ENCODE measurements around the gene SEC11C.

SEC11C gene

DNA sequence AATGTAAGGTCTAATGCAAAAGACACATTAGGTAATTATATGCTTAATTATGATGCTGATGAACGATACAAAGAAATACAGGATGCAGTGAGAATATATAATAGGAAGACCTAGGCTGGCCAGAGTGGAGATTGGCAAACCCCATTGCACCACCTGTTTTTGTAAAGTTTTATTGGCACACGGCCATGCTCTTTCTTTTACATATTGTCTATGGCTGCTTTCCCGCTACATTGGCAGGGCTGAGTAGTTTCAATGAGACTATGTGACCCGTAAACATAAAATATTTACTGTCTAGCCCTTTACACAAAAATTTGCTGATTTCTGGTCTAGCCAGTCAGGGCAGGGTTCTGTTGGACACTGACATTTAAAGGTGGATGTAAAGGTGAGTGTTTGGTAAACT, 5.4 kb downstream of the SEC11C start:
- DNase-seq: no peak

DNA sequence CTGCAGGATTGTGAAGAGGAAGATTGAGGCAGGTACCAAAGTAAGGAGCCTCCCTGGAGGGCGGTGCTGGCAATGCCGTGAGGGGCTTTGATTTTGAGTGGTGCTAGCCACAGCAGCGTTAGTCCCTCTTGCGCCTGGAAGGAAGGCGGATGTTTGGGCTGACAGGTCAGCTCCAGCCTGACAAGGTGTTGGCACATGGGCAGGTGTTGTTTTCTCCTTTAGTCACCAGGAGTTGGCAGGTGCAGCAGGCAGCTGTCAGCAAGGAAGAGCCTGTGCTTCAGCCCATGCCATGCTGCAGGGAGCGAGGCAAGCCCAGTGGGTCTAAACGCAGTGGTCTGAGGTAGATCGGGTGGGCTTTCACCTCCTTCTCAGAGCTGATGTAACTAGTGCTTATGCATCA, 8.5 kb downstream of the SEC11C start:
- no peak for DNase-seq

DNA sequence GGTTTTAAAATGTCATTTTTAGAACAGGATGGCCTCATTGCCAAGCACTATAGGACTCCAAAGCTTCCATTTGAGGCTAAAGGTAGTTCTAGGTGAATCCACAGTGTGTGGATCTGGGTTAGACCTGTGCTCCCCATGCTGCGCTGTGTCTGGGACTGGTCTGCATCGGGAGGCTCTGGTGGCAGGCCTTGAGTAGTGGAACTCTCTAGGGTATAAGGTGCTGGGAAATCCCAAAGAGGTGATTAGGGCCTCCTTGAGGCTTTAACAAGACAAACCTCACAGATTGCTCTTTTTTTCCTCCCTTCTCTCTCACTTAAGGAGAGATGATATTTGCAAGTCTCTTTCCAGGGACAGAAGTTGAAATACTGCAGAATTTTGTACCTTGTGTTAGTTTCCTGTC, 9.3 kb downstream of the SEC11C start:
- DNase-seq: no peak

DNA sequence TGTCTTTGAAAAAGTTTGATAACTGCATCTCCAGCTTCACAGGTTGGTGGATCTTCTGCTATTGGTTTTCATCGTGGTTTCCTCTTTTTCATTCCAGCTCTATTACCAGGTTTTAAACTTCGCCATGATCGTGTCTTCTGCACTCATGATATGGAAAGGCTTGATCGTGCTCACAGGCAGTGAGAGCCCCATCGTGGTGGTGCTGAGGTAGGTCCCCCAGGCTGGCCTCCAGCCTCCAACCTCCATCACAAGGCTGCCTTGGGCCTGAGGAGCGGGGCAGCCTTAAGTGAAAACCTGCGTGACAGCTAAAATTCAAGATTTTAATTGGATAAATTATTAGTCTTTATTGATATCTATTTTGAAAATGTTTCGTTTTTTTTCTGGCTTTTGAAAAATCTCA, 9.7 kb downstream of the SEC11C start:
- no peak for DNase-seq

DNA sequence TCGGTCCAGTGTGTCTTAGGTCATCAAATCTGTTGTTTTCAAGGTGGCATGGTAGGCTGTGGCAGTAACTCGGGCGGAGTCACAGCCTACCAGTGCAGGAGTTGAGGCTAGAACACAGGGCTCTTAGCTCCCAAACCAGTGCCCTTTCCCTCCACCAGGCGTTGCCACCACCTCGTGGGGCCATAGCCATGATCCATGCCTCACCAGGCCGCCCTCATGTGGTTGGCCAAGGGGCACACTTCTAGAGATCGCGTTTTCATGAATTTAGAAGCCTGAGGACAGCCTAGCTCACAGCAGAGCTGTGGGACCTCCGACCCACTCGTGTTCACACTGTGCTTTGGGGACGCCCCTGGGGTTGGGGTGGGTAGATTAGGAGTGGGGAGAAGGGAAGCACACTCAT, 10.6 kb downstream of the SEC11C start:
- no peak for DNase-seq

DNA sequence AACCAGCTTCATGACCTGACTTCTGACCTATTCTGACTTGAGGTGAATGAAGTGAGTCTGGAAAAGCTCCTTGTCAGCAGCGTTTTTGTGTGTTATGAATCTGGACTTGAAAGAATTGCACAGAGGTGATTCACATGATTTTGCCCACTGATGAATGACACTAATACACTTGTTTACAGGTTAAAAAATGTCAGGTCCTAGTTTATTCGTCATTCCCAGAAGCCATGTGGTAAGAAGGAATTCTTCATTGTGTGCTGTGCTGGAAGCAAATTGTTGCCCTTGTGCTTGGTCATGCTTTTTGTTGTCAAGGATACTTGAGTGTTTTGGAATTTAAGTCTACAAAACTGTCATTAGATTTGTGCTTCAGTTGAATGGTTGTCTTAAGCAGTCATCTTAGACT, 15.5 kb downstream of the SEC11C start:
- DNase-seq: no peak

DNA sequence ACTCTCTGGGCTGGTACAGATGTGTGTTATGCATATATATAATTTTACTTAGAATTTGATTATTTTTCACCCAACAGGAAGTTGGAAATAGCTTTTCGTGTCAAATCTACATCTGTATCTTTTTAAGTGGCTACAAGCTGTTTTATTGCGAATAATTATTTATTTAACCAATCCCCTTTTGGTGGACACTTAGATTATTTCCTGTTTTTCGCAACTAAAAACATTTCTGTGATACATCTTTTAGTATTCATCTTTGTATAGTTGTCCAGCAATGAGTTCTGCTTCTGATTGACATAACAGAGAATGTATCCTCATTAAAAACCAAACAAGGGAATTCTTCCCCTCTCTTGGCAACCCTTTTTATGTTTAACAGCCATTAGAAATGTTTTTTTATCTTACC, 16.6 kb downstream of the SEC11C start:
- DNase-seq: no peak

DNA sequence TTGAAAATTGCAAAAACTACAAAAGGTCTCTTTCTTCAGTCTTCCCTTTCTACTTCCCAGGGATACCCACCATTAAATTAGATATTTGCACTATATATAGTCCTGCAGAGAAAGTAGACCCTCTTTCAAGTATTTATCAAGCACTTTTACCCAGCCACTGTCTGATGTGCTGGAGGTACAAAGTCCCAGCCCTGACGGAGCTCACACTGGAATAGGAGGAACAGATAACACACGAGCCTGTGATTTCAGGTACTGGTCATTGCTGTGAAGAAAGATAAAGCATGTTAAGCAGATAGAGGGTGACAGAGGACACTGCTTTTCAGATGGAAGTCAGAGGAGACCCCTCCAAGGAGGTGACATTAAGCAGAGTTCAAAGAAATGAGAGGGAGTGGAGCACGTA, 19.6 kb downstream of the SEC11C start:
- no peak for DNase-seq

DNA sequence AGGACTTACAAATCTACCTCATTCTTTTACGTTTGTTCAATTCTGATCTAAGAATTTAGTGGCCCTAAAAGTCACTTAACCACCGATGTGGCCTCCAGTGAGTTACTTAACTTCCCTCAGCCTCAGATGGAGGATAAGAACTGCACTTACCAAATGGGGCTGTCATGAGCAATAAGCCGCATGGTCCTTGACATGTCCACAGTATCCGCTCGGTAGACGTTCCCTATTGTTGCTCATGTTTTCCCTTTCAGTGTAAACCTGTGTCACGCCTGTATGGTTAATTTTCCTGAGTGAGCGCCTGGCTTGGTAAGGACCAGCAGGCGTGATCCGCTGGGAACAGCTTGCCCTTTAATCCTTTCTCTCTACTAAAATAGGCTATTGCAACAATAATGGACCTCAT, 20.3 kb downstream of the SEC11C start:
- no peak for DNase-seq

DNA sequence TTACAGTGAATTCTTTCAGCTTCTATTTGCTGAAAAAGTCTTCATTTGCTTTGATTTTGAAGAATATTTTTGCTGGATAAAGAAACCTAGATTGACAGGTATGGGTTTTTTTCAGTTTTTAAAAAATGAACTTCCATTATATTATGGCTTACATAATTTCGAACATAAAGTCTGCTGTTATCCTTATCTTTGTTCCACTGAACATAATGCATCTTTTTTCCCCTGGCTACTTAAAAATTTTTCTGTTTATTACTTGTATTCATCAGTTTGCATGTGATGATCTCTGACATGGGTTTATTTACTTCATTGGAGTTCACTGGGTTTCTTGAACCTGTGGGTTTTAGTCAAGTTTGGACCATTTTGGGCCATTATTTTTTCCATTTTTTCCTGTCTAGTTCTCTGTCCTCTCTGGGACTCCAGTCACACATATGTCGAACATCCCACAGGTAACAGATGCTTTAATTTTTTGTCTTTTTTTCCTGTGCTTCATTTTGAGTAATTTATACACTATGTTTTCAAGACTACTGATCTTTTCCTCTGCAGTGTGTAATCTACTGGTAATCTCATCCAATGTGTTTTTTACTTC, 33.1 kb downstream of the SEC11C start:
- DNase-seq: no peak

DNA sequence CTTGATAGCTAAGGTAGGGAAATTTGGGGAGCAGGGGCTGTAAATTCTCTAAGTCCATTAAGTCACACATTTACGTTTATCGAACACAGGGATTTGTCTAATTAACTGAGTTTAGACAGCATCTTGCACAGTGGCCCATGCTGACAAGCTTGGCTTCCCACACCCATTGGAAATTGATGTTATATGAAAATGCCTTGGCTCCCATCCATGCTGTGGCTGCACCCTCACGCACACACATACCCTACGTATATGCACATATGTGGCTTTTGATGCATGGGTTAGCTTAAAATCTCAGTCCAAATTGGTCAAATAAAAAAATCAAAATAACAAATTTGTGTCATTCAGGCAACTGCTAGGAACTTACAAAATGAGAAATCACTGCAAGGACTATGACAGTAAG, 37.8 kb downstream of the SEC11C start:
- no peak for DNase-seq

DNA sequence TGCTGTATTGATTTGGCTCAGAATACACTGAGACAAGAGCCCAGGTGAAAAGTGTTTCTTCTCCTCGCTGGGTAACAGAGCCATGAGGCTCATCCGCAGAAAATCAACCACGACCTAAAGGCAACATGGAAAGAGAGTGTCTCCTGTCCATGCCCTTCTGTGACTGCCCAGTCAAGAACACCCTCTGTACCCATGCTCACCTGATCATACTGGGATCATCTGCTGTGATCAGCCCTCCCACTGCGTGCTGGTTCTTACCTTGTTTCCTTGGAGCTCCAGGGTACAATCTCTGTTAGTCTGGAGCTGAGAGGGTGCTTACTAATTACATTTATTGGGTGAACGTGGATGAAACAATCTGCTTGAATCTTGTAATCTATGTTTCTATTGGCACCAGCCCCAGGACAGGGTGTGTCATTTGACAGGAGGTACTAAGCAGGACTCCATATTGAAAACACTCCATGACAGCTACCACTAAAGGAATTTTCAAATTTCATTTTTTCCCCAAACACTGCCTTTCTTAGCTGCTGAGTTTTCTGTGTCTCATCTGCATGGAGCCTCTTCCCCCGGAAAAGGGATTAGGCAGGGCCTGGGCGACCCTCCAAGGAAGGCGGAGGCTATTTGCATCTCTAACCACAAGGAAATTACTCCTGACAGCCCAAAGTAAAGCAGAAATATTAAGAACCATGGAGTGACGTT, 40.6 kb downstream of the SEC11C start:
- DNase-seq: no peak

DNA sequence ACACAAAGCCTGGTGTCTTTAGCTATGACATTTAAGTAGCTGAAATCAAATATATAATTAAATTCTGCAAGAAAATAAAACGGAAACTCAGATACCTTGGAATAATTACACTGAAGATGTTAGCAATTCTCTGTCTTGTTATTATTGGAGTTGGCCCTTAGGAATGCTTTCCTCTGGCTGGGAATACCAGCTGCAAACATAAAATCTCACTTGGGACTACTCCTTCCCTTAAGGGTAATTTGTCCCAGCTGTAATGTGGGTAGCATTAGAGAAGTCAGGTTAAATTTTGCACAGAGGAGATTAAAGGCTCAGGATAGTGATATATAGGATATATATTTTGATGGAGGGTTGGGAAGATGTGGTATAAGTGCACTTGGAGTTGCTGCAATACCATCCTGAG, 43.0 kb downstream of the SEC11C start:
- no peak for DNase-seq

DNA sequence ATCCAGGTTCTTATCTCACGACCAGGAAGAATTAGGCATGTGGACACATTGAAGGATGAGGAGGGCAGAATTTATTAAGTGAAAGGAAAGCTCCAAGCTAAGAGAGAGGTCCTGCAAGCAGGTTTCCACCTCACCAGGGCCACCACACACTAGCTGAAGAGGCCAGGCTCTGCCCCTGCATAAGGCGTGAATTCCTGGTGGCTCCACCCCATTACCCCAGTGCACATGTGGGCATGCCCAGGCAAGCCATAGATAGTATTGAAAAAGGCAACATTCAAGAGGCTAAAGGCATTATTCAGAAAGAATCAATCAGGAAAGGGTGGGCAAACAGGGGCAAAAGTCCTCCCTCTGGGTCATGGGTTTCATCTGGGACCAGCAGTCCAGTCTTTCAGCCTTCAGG, 49.3 kb downstream of the SEC11C start:
- DNase-seq: no peak

DNA sequence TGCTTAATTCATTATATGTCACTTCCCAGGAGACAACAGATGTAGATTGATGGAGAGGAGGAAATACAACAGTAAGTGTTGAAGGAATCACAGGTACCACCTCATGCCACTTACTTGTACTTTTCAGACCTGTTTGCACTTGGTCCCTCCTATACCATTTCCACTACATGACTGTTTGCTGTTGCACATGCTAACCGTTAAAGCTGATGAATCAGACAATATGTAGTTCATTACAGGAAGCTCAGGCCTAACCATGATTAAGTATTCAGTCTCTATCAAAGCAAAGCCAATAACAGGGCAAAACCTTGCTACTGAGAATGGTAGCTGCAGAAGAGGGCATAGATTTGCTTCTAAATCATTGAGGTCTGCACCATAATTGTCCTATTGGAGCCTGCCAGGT, 50.1 kb downstream of the SEC11C start:
- DNase-seq: no peak

DNA sequence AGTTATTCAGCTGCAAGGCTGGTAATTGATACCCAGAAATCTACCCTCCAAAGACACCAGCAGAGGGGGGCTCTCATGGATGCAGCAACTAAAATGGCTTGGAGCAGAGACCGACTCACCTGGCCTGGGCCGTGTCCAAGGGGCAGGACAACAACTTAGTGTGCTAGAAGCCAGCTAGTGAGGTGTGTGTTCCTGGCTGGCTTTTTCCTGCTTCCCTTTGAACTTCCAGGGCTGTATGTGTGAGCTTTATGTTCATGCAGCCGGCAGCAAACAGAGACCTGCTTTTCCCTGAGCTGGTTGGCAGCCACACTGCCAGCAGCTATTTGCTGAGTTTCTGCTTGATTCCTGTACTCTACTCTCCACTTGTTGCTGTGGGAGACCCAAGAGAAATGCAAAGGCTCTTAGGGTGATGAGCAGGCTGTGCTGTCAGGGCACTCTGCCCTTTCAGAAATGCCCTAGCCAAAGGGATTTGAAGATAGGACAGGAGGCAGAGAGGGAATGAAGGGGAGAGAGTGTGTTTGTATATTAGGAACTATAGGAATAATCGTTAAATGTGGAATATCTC, 56.6 kb downstream of the SEC11C start:
- no peak for DNase-seq

DNA sequence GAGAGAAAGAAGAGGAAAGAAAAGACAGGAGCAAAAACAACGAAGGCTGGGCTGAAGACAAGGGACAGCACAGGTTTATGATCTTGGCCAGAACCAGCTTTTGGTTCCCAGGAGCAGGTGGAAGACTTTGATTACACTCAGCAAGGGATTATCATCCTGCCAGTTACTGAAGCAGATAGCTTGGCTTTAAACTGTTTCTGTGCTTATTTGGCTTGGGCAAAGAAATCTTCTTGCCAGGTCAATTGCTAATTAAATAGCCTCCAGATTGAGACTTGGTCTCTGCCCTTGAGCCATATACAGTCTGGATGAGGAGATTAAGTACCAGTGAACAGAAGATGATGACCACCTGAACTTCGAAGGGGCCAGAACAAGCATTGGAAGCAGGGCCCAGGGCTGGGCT, 58.0 kb downstream of the SEC11C start:
- DNase-seq: no peak

DNA sequence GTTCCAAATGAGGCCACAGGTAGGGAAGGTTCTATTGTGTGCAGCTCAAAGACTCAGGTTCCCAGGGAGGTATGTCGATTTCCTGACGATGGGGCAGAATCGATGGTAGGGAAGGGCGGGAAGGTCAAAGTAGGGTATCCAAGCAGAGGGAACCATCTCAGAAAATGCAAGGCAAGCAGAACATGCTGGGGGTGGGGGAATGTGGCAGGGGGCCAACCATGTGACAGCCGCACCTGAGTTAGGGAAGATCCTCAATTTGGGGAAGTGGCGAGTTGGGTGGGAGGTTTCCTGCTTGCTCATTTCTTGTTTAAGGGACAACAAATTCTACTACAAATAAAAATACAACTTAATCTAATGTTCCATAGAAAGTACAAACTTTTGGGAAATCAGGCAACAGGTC, 58.5 kb downstream of the SEC11C start:
- DNase-seq: no peak

DNA sequence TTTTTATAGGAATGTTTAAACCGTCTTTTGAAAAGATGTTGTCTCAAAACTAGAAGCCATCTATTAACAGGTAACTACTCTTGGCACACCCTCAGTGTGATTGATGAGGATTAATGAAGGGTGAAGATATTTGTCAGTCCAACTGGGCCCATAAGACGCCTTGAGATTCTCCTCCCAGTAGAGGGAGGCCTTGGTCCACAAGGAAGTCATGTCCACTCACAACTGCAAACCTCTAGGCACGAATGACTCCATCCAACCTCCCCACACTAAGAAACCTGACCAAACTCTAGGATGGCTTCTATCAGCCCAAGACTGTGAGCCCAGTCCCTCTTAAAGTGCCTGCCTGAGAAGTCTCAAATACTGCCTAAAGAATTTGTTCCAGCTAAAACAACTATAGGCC, 61.1 kb downstream of the SEC11C start:
- DNase-seq: no peak

DNA sequence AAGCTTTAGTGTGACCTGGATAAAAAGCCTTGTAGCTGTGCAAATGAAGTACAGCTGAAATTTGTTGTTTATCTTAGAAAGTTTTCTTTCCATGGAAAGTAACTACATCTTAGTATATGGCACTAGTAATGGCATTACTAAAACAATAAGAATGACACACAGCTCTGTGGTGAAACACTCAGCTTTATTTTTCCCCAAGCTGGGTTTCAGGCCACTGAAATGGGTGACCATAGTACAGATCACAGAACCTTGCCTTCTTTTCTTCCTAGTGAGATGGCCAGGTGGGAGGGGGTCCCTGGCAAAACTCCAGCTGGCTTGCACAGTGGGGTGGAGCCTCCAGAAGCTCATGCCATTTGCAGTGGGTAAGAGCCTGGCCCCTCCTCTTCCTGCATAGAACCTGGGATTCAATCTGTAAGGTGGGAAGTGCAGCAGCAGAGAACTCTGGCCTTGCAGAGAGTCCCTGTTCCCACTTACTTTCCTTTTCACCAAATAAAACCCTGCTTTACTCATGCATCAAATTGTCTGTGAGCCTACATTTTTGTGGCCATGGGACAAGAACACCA, 62.7 kb downstream of the SEC11C start:
- no peak for DNase-seq

DNA sequence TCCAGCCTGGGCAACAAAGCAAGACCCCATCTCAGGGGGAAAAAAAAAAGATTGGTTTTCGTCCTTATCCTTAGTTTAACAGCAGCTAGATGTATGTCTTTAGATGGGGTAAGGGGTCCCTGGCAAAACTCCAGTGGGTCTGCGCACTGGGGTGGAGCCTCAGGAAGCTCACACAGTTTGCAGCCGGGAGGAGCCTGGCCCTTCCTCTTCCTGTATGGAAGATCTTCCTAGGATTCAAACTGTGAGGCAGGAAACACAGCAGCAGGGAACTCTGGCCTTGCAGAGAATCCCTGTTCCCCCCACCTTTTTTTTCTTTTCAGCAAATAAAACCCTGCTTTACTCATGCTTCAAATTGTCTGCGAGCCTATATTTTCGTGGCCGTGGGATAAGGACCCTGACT, 67.8 kb downstream of the SEC11C start:
- no peak for DNase-seq
